HEK293 (cell line): ENCODE measurements around the gene AGK.

Source experiments
- HOXA7 ChIP-seq: sonication (generic); formaldehyde crosslinking; IDR thresholded peaks from 2 replicates; pipeline ENCODE4 v1.8.1; 2022; ENCODE audit warnings: missing genetic modification reagents, borderline replicate concordance
- TF ChIP-seq, protein P1 (sequence below): fragments of 450-650 bp; formaldehyde crosslinking; IDR thresholded peaks from 2 replicates; pipeline ENCODE4 v1.5.1; 2016; ENCODE audit warnings: missing biosample characterization, missing genetic modification characterization
- TF ChIP-seq, protein P2 (sequence below): fragments of 450-650 bp; formaldehyde crosslinking; IDR thresholded peaks from 2 replicates; pipeline ENCODE4 v1.5.1; 2016; ENCODE audit warnings: missing biosample characterization, missing genetic modification characterization

DNA sequence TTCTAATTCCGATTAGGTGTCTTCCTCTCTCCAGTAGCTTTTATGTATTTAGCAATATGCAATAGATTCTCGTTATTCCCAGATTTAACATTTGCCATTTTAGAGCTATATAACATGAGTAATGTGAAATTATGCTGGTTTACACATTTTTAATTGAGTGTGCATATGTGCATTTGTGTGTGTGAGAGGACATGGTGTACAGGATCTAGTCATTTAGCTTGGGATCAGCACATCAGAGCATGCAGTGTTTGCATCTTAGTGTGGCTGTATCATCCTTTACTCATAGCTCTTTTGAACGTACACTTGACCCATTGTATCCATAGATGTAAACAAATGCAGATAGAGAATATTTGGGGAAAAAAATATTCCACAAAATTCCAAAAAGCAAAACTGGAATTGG is 84.8 kb downstream of the AGK start:
- TF ChIP-seq, protein P1, sequence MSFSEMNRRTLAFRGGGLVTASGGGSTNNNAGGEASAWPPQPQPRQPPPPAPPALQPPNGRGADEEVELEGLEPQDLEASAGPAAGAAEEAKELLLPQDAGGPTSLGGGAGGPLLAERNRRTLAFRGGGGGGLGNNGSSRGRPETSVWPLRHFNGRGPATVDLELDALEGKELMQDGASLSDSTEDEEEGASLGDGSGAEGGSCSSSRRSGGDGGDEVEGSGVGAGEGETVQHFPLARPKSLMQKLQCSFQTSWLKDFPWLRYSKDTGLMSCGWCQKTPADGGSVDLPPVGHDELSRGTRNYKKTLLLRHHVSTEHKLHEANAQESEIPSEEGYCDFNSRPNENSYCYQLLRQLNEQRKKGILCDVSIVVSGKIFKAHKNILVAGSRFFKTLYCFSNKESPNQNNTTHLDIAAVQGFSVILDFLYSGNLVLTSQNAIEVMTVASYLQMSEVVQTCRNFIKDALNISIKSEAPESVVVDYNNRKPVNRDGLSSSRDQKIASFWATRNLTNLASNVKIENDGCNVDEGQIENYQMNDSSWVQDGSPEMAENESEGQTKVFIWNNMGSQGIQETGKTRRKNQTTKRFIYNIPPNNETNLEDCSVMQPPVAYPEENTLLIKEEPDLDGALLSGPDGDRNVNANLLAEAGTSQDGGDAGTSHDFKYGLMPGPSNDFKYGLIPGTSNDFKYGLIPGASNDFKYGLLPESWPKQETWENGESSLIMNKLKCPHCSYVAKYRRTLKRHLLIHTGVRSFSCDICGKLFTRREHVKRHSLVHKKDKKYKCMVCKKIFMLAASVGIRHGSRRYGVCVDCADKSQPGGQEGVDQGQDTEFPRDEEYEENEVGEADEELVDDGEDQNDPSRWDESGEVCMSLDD, result no peak
- TF ChIP-seq, protein P2, sequence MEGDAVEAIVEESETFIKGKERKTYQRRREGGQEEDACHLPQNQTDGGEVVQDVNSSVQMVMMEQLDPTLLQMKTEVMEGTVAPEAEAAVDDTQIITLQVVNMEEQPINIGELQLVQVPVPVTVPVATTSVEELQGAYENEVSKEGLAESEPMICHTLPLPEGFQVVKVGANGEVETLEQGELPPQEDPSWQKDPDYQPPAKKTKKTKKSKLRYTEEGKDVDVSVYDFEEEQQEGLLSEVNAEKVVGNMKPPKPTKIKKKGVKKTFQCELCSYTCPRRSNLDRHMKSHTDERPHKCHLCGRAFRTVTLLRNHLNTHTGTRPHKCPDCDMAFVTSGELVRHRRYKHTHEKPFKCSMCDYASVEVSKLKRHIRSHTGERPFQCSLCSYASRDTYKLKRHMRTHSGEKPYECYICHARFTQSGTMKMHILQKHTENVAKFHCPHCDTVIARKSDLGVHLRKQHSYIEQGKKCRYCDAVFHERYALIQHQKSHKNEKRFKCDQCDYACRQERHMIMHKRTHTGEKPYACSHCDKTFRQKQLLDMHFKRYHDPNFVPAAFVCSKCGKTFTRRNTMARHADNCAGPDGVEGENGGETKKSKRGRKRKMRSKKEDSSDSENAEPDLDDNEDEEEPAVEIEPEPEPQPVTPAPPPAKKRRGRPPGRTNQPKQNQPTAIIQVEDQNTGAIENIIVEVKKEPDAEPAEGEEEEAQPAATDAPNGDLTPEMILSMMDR, result no peak
- TF ChIP-seq HOXA7, result no peak
